H1 (cell line): Measurements from ENCODE around the gene GALNT13. TPM values are rescaled to one million over a fixed set of nuclear protein-coding genes. Genes with fewer than 3 reads are reported as not detected.
A peak's percentile ranks its signal among the peaks of the same experiment; 100 is the strongest.

ENCODE experiments used
- ASH2L ChIP-seq: fragments of 200-600, 300-600 bp; sonication (generic); IDR thresholded peaks from one replicate; pipeline ENCODE4 v1.7.1; 2017; ENCODE audit warnings: low read length
- BRCA1 ChIP-seq: IDR thresholded peaks from 2 replicates; pipeline ENCODE4 v1.6.1; 2012; ENCODE audit warnings: low read depth, low read length, improper control_type of control experiment
- CHD2 ChIP-seq: IDR thresholded peaks from 2 replicates; pipeline ENCODE4 v1.6.1; 2012; ENCODE audit warnings: low read length, improper control_type of control experiment
- CREB1 ChIP-seq: IDR thresholded peaks from 2 replicates; pipeline ENCODE4 v1.6.1; 2012; ENCODE audit warnings: inconsistent platforms
- E2F6 ChIP-seq: IDR thresholded peaks from 2 replicates; pipeline ENCODE4 v1.6.1; 2012; ENCODE audit warnings: inconsistent platforms
- GABPA ChIP-seq: IDR thresholded peaks from 2 replicates; pipeline ENCODE4 v1.6.1; 2011; ENCODE audit warnings: mild to moderate bottlenecking, low read length, moderate library complexity, borderline replicate concordance; ENCODE audit not compliant: insufficient read depth
- HDAC2 ChIP-seq, 2 experiments: fragments of 300-600 bp in 1 of 2; sonication (generic) in 1 of 2; IDR thresholded peaks; 2 replicates each; pipeline ENCODE4 v1.6.1; 2011 to 2012; ENCODE audit warnings: low read depth in 2 of 2, low read length in 2 of 2, mild to moderate bottlenecking in 2 of 2, moderate library complexity in 2 of 2, borderline replicate concordance in 1 of 2, inconsistent platforms in 1 of 2
- HDAC6 ChIP-seq: IDR thresholded peaks from one replicate; pipeline ENCODE4 v1.7.1; 2012; ENCODE audit warnings: low read depth, mild to moderate bottlenecking, inconsistent platforms, low read length, moderate library complexity
- KDM1A ChIP-seq: fragments of 200-600, 300-600 bp; sonication (generic); IDR thresholded peaks from 2 replicates; pipeline ENCODE4 v1.7.1; 2016; ENCODE audit warnings: mild to moderate bottlenecking, low read length, borderline replicate concordance
- MAX ChIP-seq: IDR thresholded peaks from 2 replicates; pipeline ENCODE4 v1.6.1; 2012; ENCODE audit warnings: inconsistent platforms
- POLR2AphosphoS5 ChIP-seq: IDR thresholded peaks from 2 replicates; pipeline ENCODE4 v1.6.1; 2011; ENCODE audit warnings: low read depth, low read length
- RBBP5 ChIP-seq: IDR thresholded peaks from 2 replicates; pipeline ENCODE4 v1.7.1; 2012; ENCODE audit warnings: low read depth, mild to moderate bottlenecking, inconsistent platforms, low read length, moderate library complexity, borderline replicate concordance
- RFX5 ChIP-seq: IDR thresholded peaks from 2 replicates; pipeline ENCODE4 v1.6.1; 2011; ENCODE audit warnings: low read depth, low read length, improper control_type of control experiment, borderline replicate concordance
- SIN3A ChIP-seq, 2 experiments: IDR thresholded peaks in 1 of 2; conservative IDR thresholded peaks in 1 of 2; 2 replicates each; pipeline ENCODE4 v1.6.1; 2011 to 2012; ENCODE audit warnings: low read length in 2 of 2, improper control_type of control experiment in 1 of 2, low read depth in 1 of 2, mild to moderate bottlenecking in 1 of 2
- SIX5 ChIP-seq: IDR thresholded peaks from 2 replicates; pipeline ENCODE4 v1.6.1; 2011; ENCODE audit warnings: mild to moderate bottlenecking, low read depth, low read length
- SP4 ChIP-seq: IDR thresholded peaks from 2 replicates; pipeline ENCODE4 v1.6.1; 2012; ENCODE audit warnings: low read length, inconsistent platforms
- SUZ12 ChIP-seq: fragments of 200-600 bp; sonication (generic); IDR thresholded peaks from 2 replicates; pipeline ENCODE4 v1.6.1; 2012; ENCODE audit warnings: mild to moderate bottlenecking, inconsistent platforms, low read length, moderate library complexity, mixed read lengths
- TAF1 ChIP-seq: IDR thresholded peaks from 2 replicates; pipeline ENCODE4 v1.6.1; 2011; ENCODE audit warnings: mild to moderate bottlenecking, low read depth, low read length
- TAF7 ChIP-seq: optimal IDR thresholded peaks from 2 replicates; pipeline ENCODE3; 2011; ENCODE audit warnings: low read depth, mild to moderate bottlenecking, inconsistent platforms, low read length, moderate library complexity, borderline replicate concordance
- TBP ChIP-seq: IDR thresholded peaks from 2 replicates; pipeline ENCODE4 v1.6.1; 2011; ENCODE audit warnings: low read depth, low read length, improper control_type of control experiment
- TEAD4 ChIP-seq: IDR thresholded peaks from 2 replicates; pipeline ENCODE4 v1.6.1; 2012; ENCODE audit warnings: low read depth, low read length, inconsistent platforms, mixed read lengths
- ZNF274 ChIP-seq: IDR thresholded peaks from 2 replicates; pipeline ENCODE4 v1.7.0; 2012; ENCODE audit warnings: low read length, borderline replicate concordance; ENCODE audit errors: extremely low read depth
- polyA plus RNA-seq, 7 experiments: library from polyadenylated mRNA; depleted of rRNA in 3 of 7; stranded (reverse) in 5 of 7; unstranded in 2 of 7; fragments of >200 nt in 5 of 7; fragments of 200-250 nt in 2 of 7; gene quantifications; 1 replicate in 5 of 7; 2 replicates in 1 of 7; 4 replicates in 1 of 7; pipeline versions ENCODE4 v1.2.1 to v1.2.3, GENCODE V29; 2011 to 2013; ENCODE audit warnings: missing spikeins in 2 of 7, mixed read lengths in 2 of 7
- total RNA-seq: library from RNA; stranded (reverse); fragmentation: NEBNext Ultra II Directional; extraction: Animal tissue kit (Norgen Biotek cat#: 25700); gene quantifications from 2 replicates; pipeline ENCODE4 v1.2.1, GENCODE V29; 2021

The GALNT13 gene
- total and polyA plus RNA-seq, 2 of the 8 experiments (the other 6 are each of a cell fraction or from before 2014, with no cell fraction given): 3.2 to 9.6 TPM

GRCh38 chr2:153871231-153872221 is at the start of gene GALNT13 (continued):
- TF ChIP-seq E2F6: peak; percentile 46; the same call in 1 of the 2 replicates
- TF ChIP-seq ZNF274: no peak
- no peak for TF ChIP-seq RFX5
- no peak for TF ChIP-seq SUZ12
- peak; percentile 44; the same call in 1 of the 2 replicates for TF ChIP-seq TBP
- TF ChIP-seq BRCA1: peak; percentile 68
- peak in 1 of 2 experiments; percentile 25; a peak in 1 of 4 replicates for TF ChIP-seq SIN3A (conservative IDR thresholded peaks at IDR 0.05 in 1 of 2, IDR thresholded peaks at IDR 0.05 in 1 of 2; ENCODE audit: low read depth in 1 of 2, low read length in 2 of 2)
- TF ChIP-seq KDM1A: no peak
- peak; percentile 56 for TF ChIP-seq ASH2L
- TF ChIP-seq TEAD4: 0 out of 2 replicates have a peak, but pooled peaks have one; percentile 14
- TF ChIP-seq CREB1: peak; percentile 47
- TF ChIP-seq RBBP5: peak; percentile 44; the same call in 1 of the 2 replicates
- TF ChIP-seq TAF7: peak; percentile 6
- 0 out of 4 replicates have a peak, but pooled peaks of 1 of the 2 experiments have one; percentile 24 for TF ChIP-seq HDAC2 (IDR thresholded peaks at IDR 0.05; ENCODE audit: borderline replicate concordance in 1 of 2, low read depth in 2 of 2, low read length in 2 of 2)
- TF ChIP-seq CHD2: peak; percentile 93
- no peak for TF ChIP-seq SIX5
- TF ChIP-seq HDAC6: no peak
- no peak; the same call in 1 of the 2 replicates for TF ChIP-seq POLR2AphosphoS5
- TF ChIP-seq GABPA: no peak
- peak; percentile 57; the same call in 1 of the 2 replicates for TF ChIP-seq MAX
- peak; percentile 46; the same call in 1 of the 2 replicates for TF ChIP-seq SP4
- peak; percentile 52 for TF ChIP-seq TAF1
